WTC11 (cell line): ENCODE data around the gene TMPRSS13. TPM values are rescaled to one million over a fixed set of nuclear protein-coding genes. Genes with fewer than 3 reads are reported as not detected.

Experiments
- ATAC-seq: fragments of 200-7000 bp; cut with Tn5 transposase; 2 replicates; pipeline ENCODE4 v1.10.0; 2021; ENCODE audit warnings: mild to moderate bottlenecking, moderate library complexity
- CTCF ChIA-PET: fragments of 300-600 bp; sonication (Branson Sonifier 250); formaldehyde crosslinking; loops from one replicate; lab custom pipeline; 2021; ENCODE audit warnings: antibody characterized with exemption; lab: Charles Lee
- POLR2A ChIA-PET: fragments of 350-600 bp; sonication (Branson Sonifier 250); formaldehyde crosslinking; loops from one replicate; lab custom pipeline; 2021; ENCODE audit warnings: antibody characterized with exemption; lab: Charles Lee
- DNase-seq: peaks from one replicate; pipeline ENCODE4 v3.0.0; 2021; ENCODE audit warnings: low spot score
- H3K27ac Mint-ChIP-seq: 2 replicates; pipeline ENCODE4 v1.8.0; 2021; ENCODE audit warnings: mixed read lengths
- H3K27me3 Mint-ChIP-seq: 2 replicates; pipeline ENCODE4 v1.8.0; 2021; ENCODE audit warnings: low read depth, mild to moderate bottlenecking, moderate library complexity, mixed read lengths
- H3K36me3 Mint-ChIP-seq: 2 replicates; pipeline ENCODE4 v1.8.0; 2021; ENCODE audit warnings: mixed read lengths
- H3K4me1 Mint-ChIP-seq: 2 replicates; pipeline ENCODE4 v1.8.0; 2022; ENCODE audit warnings: mixed read lengths
- H3K4me3 Mint-ChIP-seq: 2 replicates; pipeline ENCODE4 v1.8.0; 2021; ENCODE audit warnings: mild to moderate bottlenecking, moderate library complexity, mixed read lengths
- H3K9me3 Mint-ChIP-seq: 2 replicates; pipeline ENCODE4 v1.8.0; 2021; ENCODE audit warnings: mixed read lengths
- CREB1 ChIP-seq: sonication (generic); formaldehyde crosslinking; IDR thresholded peaks from 2 replicates; pipeline ENCODE4 v1.8.0; 2023; ENCODE audit warnings: mild to moderate bottlenecking, missing genetic modification reagents
- ELF4 ChIP-seq: sonication (generic); formaldehyde crosslinking; IDR thresholded peaks from 2 replicates; pipeline ENCODE4 v1.8.1; 2022; ENCODE audit warnings: low read depth, mild to moderate bottlenecking, moderate library complexity, missing genetic modification reagents
- GTF2I ChIP-seq: fragments of 250-450 bp; sonication (Bioruptor Pico); conservative IDR thresholded peaks from 2 replicates; pipeline ENCODE4 v1.4.0; 2021; ENCODE audit warnings: mild to moderate bottlenecking
- HMGA2 ChIP-seq: fragments of 250-450 bp; sonication (Bioruptor Pico); IDR thresholded peaks from 2 replicates; pipeline ENCODE4 v1.4.0; 2021; ENCODE audit warnings: mild to moderate bottlenecking, moderate library complexity
- IRF2 ChIP-seq: sonication (generic); formaldehyde crosslinking; IDR thresholded peaks from 2 replicates; pipeline ENCODE4 v1.8.0; 2022; ENCODE audit warnings: low read depth, missing genetic modification reagents, borderline replicate concordance
- MXD4 ChIP-seq: fragments of 250-450 bp; sonication (Bioruptor Pico); IDR thresholded peaks from 2 replicates; pipeline ENCODE4 v1.8.0; 2021; ENCODE audit warnings: mild to moderate bottlenecking, moderate library complexity, borderline replicate concordance
- NFATC4 ChIP-seq: fragments of 250-450 bp; sonication (Bioruptor Pico); IDR thresholded peaks from 2 replicates; pipeline ENCODE4 v1.9.0; 2021; ENCODE audit warnings: mild to moderate bottlenecking
- NR1H2 ChIP-seq: sonication (generic); formaldehyde crosslinking; IDR thresholded peaks from 2 replicates; pipeline ENCODE4 v1.9.0; 2021; ENCODE audit warnings: mild to moderate bottlenecking, moderate library complexity, missing genetic modification reagents
- NR2C2 ChIP-seq: sonication (generic); formaldehyde crosslinking; IDR thresholded peaks from 2 replicates; pipeline ENCODE4 v1.8.0; 2022; ENCODE audit warnings: mild to moderate bottlenecking, missing genetic modification reagents
- RORB ChIP-seq: fragments of 250-450 bp; sonication (Bioruptor Pico); IDR thresholded peaks from 2 replicates; pipeline ENCODE4 v1.9.0; 2021; ENCODE audit warnings: mild to moderate bottlenecking
- SMAD3 ChIP-seq: sonication (generic); formaldehyde crosslinking; IDR thresholded peaks from 2 replicates; pipeline ENCODE4 v1.8.0; 2022; ENCODE audit warnings: missing genetic modification reagents, mild to moderate bottlenecking, borderline replicate concordance
- TP53 ChIP-seq: sonication (generic); formaldehyde crosslinking; IDR thresholded peaks from 2 replicates; pipeline ENCODE4 v1.8.1; 2023; ENCODE audit warnings: mild to moderate bottlenecking, missing genetic modification reagents
- ZNF232 ChIP-seq: sonication (generic); formaldehyde crosslinking; IDR thresholded peaks from 2 replicates; pipeline ENCODE4 v1.8.0; 2022; ENCODE audit warnings: mild to moderate bottlenecking, missing genetic modification reagents
- ZNF263 ChIP-seq: sonication (generic); formaldehyde crosslinking; IDR thresholded peaks from 2 replicates; pipeline ENCODE4 v1.8.1; 2022; ENCODE audit warnings: low read depth, mild to moderate bottlenecking, moderate library complexity, missing genetic modification reagents
- ZNF396 ChIP-seq: fragments of 250-450 bp; sonication (Bioruptor Pico); IDR thresholded peaks from 2 replicates; pipeline ENCODE4 v1.8.0; 2021; ENCODE audit warnings: mild to moderate bottlenecking, moderate library complexity, borderline replicate concordance
- ZNF423 ChIP-seq: fragments of 250-450 bp; sonication (Bioruptor Pico); IDR thresholded peaks from 2 replicates; pipeline ENCODE4 v2.1.2; 2022; ENCODE audit warnings: mild to moderate bottlenecking, moderate library complexity
- ZNF671 ChIP-seq: fragments of 250-450 bp; sonication (Bioruptor Pico); IDR thresholded peaks from 2 replicates; pipeline ENCODE4 v1.8.0; 2021; ENCODE audit warnings: mild to moderate bottlenecking
- total RNA-seq: library from RNA; stranded (reverse); gene quantifications from 3 replicates; pipeline ENCODE4 v1.2.3, GENCODE V29; 2021
- TF ChIP-seq, protein P1 (sequence below): sonication (generic); formaldehyde crosslinking; IDR thresholded peaks from 2 replicates; pipeline ENCODE4 v1.8.1; 2022; ENCODE audit warnings: missing genetic modification reagents, borderline replicate concordance
- TF ChIP-seq, protein P2 (sequence below): fragments of 250-450 bp; sonication (Bioruptor Pico); conservative IDR thresholded peaks from 2 replicates; pipeline ENCODE4 v1.9.0; 2021; ENCODE audit warnings: mild to moderate bottlenecking
- TF ChIP-seq, protein P3 (sequence below): fragments of 250-450 bp; sonication (Bioruptor Pico); IDR thresholded peaks from 2 replicates; pipeline ENCODE4 v1.9.0; 2021; ENCODE audit warnings: mild to moderate bottlenecking
- TF ChIP-seq, protein P4 (sequence below): sonication (generic); formaldehyde crosslinking; IDR thresholded peaks from 2 replicates; pipeline ENCODE4 v1.8.0; 2022; ENCODE audit warnings: mild to moderate bottlenecking, missing genetic modification reagents

TMPRSS13 gene
- total RNA-seq, 1 experiment from 2014 or later, result 0.63 TPM

DNA sequence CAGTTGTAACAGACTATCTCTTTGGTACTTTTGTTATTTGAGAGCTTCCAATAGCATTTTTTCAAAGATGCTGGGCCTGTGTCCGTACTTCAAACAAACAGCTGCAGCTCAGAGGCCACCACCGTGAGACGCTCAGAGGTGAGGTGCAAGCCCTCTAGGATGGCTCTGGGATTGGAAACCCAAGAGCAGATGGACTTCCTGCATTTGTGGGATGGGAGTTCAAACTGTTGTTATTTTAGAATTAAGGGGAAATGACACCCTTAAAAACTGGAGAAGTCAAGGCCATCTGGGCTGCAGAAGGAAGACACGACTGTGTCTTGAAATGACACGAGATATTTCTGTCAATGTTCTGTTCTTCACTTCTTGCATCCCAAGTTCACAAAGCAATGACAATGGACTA lies 47.8 kb upstream of the TMPRSS13 start:
- CTCF ChIA-PET, result interaction anchor here (1.5 to 3.1 kb wide), 2 partner anchors 30 to 77 kb away, joined by 4 to 10 read pairs; no protein-coding TSS in a partner anchor
- Mint-ChIP-seq H3K9me3 (no peaks in the 10 kb centered on the region), H3K36me3 (no peaks in the 10 kb centered on the region), H3K27ac (no peak overlapping the region), H3K4me3 (no peak overlapping the region), H3K27me3 (peaks cover 2% of the 10 kb centered on the region), H3K4me1 (peaks cover 5% of the 10 kb centered on the region)
- DNase-seq, result no peak
- POLR2A ChIA-PET, result no interaction called here
- TF ChIP-seq, protein P1, sequence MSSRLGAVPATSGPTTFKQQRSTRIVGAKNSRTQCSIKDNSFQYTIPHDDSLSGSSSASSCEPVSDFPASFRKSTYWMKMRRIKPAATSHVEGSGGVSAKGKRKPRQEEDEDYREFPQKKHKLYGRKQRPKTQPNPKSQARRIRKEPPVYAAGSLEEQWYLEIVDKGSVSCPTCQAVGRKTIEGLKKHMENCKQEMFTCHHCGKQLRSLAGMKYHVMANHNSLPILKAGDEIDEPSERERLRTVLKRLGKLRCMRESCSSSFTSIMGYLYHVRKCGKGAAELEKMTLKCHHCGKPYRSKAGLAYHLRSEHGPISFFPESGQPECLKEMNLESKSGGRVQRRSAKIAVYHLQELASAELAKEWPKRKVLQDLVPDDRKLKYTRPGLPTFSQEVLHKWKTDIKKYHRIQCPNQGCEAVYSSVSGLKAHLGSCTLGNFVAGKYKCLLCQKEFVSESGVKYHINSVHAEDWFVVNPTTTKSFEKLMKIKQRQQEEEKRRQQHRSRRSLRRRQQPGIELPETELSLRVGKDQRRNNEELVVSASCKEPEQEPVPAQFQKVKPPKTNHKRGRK (CRISPR knock-in tag), result no peak
- no peak for ATAC-seq

DNA sequence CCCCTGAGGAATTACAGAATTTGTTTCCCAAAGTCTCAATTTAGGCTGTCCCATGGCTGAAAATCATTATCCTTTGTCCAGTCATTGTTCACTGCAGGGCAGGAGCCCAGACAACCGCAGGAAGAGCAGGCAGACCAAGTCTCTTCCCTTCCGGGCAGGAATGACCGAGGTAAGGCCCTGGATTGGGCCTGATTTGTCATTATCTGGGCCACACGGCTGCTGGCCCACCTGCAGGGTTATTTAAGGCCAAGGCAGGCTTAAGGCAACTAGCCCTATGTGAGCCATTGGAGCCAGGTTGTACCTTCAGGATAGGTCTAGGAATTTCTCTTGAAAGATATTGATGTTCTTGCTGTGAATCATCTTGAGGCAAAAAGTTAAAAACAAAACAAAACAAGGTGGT lies 47.2 kb upstream of the TMPRSS13 start:
- POLR2A ChIA-PET, result no interaction called here
- Mint-ChIP-seq H3K4me3 (no peak overlapping the region), H3K9me3 (no peaks in the 10 kb centered on the region), H3K27me3 (peaks cover 2% of the 10 kb centered on the region), H3K36me3 (no peaks in the 10 kb centered on the region), H3K4me1 (peaks cover 5% of the 10 kb centered on the region), H3K27ac (no peak overlapping the region)
- ATAC-seq (no peak), DNase-seq (no peak)
- TF ChIP-seq, protein P2, sequence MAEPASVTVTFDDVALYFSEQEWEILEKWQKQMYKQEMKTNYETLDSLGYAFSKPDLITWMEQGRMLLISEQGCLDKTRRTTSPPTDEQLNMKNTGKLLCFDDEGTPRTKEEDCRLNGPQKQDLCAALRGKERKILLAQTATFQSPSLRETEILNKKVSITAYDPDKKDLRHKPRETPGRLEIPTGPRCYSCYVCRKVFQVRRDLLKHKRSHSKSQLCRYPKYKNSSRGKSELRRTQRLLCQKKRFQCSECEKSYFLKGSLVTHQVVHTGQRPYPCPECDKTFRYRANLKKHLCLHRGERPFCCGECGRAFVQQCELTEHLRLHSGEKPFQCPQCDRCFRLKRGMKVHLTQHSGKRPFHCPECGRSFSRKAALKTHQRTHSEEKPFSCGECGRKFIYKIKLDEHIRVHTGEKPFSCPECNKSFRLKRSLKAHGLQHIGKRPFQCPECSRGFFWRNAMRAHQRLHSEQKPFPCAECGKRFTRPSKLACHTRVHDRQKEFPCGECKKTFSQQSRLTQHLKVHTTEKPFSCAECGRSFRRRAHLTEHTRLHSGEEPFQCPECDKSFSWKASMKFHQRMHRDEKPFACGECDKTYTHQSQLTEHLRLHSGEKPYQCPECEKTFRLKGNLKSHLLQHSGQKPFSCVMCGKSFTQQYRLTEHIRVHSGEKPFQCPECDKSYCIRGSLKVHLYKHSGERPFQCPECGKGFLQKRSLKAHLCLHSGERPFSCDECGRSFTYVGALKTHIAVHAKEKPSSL (CRISPR knock-in tag), result no peak
- TF ChIP-seq, protein P3, sequence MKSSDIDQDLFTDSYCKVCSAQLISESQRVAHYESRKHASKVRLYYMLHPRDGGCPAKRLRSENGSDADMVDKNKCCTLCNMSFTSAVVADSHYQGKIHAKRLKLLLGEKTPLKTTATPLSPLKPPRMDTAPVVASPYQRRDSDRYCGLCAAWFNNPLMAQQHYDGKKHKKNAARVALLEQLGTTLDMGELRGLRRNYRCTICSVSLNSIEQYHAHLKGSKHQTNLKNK (CRISPR knock-in tag), result no peak
- TF ChIP-seq HMGA2 (CRISPR knock-in tag) (no peak), ZNF396 (CRISPR knock-in tag) (no peak), NR2C2 (no peak), RORB (CRISPR knock-in tag) (no peak), GTF2I (CRISPR knock-in tag) (no peak), NFATC4 (CRISPR knock-in tag) (no peak), NR1H2 (CRISPR knock-in tag) (no peak), ZNF423 (no peak), ELF4 (no peak), CREB1 (CRISPR knock-in tag) (no peak), SMAD3 (CRISPR knock-in tag) (no peak), ZNF263 (CRISPR knock-in tag) (no peak), TP53 (no peak), IRF2 (CRISPR knock-in tag) (no peak), ZNF232 (CRISPR knock-in tag) (no peak), MXD4 (CRISPR knock-in tag) (no peak), ZNF671 (CRISPR knock-in tag) (no peak)
- TF ChIP-seq, protein P4, sequence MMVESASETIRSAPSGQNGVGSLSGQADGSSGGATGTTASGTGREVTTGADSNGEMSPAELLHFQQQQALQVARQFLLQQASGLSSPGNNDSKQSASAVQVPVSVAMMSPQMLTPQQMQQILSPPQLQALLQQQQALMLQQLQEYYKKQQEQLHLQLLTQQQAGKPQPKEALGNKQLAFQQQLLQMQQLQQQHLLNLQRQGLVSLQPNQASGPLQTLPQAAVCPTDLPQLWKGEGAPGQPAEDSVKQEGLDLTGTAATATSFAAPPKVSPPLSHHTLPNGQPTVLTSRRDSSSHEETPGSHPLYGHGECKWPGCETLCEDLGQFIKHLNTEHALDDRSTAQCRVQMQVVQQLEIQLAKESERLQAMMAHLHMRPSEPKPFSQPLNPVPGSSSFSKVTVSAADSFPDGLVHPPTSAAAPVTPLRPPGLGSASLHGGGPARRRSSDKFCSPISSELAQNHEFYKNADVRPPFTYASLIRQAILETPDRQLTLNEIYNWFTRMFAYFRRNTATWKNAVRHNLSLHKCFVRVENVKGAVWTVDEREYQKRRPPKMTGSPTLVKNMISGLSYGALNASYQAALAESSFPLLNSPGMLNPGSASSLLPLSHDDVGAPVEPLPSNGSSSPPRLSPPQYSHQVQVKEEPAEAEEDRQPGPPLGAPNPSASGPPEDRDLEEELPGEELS (CRISPR knock-in tag), result no peak
- CTCF ChIA-PET, result interaction anchor here (1.5 to 3.1 kb wide), 2 partner anchors 29 to 78 kb away, joined by 4 to 10 read pairs; no protein-coding TSS in a partner anchor
